KMS-11 (cell line): Measurements from ENCODE around the gene SMPD3.

Experiments
- H2AFZ ChIP-seq: fragments of 200-600 bp; sonication (generic); 2 replicates; pipeline ENCODE4 v1.6.1; 2016; ENCODE audit warnings: antibody characterized with exemption, mixed run types, low read depth
- H3K27ac ChIP-seq: fragments of 200-600 bp; sonication (generic); 2 replicates; pipeline ENCODE4 v1.6.1; 2016; ENCODE audit warnings: mild to moderate bottlenecking, mixed run types
- H3K27me3 ChIP-seq: fragments of 200-600 bp; sonication (generic); 2 replicates; pipeline ENCODE4 v1.6.1; 2017; ENCODE audit warnings: mild to moderate bottlenecking, low read depth, mixed run types, moderate library complexity; ENCODE audit not compliant: insufficient read depth
- H3K36me3 ChIP-seq: fragments of 200-600 bp; sonication (generic); 2 replicates; pipeline ENCODE4 v1.6.1; 2017; ENCODE audit warnings: mild to moderate bottlenecking, mixed run types; ENCODE audit not compliant: insufficient read depth
- H3K4me1 ChIP-seq: fragments of 200-600 bp; sonication (generic); 2 replicates; pipeline ENCODE4 v1.6.1; 2016; ENCODE audit warnings: mild to moderate bottlenecking, low read depth, mixed run types; ENCODE audit not compliant: poor library complexity, severe bottlenecking
- H3K4me2 ChIP-seq: fragments of 200-600 bp; sonication (generic); 2 replicates; pipeline ENCODE4 v1.7.0; 2016; ENCODE audit warnings: mild to moderate bottlenecking, mixed run types
- H3K4me3 ChIP-seq: fragments of 200-600 bp; sonication (generic); IDR thresholded peaks from 2 replicates; pipeline ENCODE4 v1.6.1; 2017; ENCODE audit warnings: low read depth, low read length, mixed read lengths; ENCODE audit not compliant: insufficient read depth
- H3K79me2 ChIP-seq: fragments of 200-600 bp; sonication (generic); 2 replicates; pipeline ENCODE4 v1.6.1; 2016; ENCODE audit warnings: low read depth, mixed run types; ENCODE audit not compliant: insufficient read depth
- H3K9ac ChIP-seq: fragments of 200-600 bp; sonication (generic); 2 replicates; pipeline ENCODE4 v1.6.1; 2016; ENCODE audit warnings: mild to moderate bottlenecking, mixed run types
- H4K20me1 ChIP-seq: fragments of 200-600 bp; sonication (generic); 2 replicates; pipeline ENCODE4 v1.6.1; 2016; ENCODE audit warnings: mild to moderate bottlenecking, mixed run types; ENCODE audit not compliant: insufficient read depth
- CTCF ChIP-seq: fragments of 200-600 bp; sonication (generic); conservative IDR thresholded peaks from 2 replicates; pipeline ENCODE4 v1.6.1; 2017; ENCODE audit warnings: low read depth, mild to moderate bottlenecking, antibody characterized with exemption, low read length, moderate library complexity, mixed read lengths

SMPD3 gene

GRCh38 chr16:68445458-68445857, 2.9 kb downstream of the SMPD3 start:
- Histone ChIP-seq H3K27me3 (no peaks in the 10 kb centered on the region), H4K20me1 (no peaks in the 10 kb centered on the region), H3K4me3 (no peak overlapping the region), H3K27ac (no peak overlapping the region), H2AFZ (no peak overlapping the region), H3K4me2 (no peak overlapping the region), H3K79me2 (no peaks in the 10 kb centered on the region), H3K9ac (no peak overlapping the region), H3K4me1 (peaks cover 7% of the 10 kb centered on the region), H3K36me3 (no peaks in the 10 kb centered on the region)
- TF ChIP-seq CTCF: peak; percentile 79

- H3K9ac ChIP-seq: no peak overlapping the region
- no peak for TF ChIP-seq CTCF
- H3K4me1 ChIP-seq: peaks cover 2% of the 10 kb centered on the region
- no peaks in the 10 kb centered on the region for H3K27me3 ChIP-seq
- no peak overlapping the region for H3K4me2 ChIP-seq
- no peaks in the 10 kb centered on the region for H3K79me2 ChIP-seq
- no peak overlapping the region for H3K27ac ChIP-seq
- H2AFZ ChIP-seq: no peak overlapping the region
- H3K4me3 ChIP-seq: no peak overlapping the region
- no peaks in the 10 kb centered on the region for H4K20me1 ChIP-seq
- H3K36me3 ChIP-seq: no peaks in the 10 kb centered on the region
Measured at GRCh38 chr16:68444056-68444657, 4.2 kb downstream of the SMPD3 start.

- Histone ChIP-seq H3K27me3 (no peaks in the 10 kb centered on the region), H3K4me2 (no peak overlapping the region), H3K4me1 (no peaks in the 10 kb centered on the region), H4K20me1 (no peaks in the 10 kb centered on the region), H3K4me3 (no peak overlapping the region), H2AFZ (no peak overlapping the region), H3K27ac (no peak overlapping the region), H3K79me2 (no peaks in the 10 kb centered on the region), H3K36me3 (no peaks in the 10 kb centered on the region), H3K9ac (no peak overlapping the region)
- TF ChIP-seq CTCF: peak; percentile 55; the same call in 1 of the 2 replicates
Measured at GRCh38 chr16:68436581-68436980, 11.7 kb downstream of the SMPD3 start.

DNA sequence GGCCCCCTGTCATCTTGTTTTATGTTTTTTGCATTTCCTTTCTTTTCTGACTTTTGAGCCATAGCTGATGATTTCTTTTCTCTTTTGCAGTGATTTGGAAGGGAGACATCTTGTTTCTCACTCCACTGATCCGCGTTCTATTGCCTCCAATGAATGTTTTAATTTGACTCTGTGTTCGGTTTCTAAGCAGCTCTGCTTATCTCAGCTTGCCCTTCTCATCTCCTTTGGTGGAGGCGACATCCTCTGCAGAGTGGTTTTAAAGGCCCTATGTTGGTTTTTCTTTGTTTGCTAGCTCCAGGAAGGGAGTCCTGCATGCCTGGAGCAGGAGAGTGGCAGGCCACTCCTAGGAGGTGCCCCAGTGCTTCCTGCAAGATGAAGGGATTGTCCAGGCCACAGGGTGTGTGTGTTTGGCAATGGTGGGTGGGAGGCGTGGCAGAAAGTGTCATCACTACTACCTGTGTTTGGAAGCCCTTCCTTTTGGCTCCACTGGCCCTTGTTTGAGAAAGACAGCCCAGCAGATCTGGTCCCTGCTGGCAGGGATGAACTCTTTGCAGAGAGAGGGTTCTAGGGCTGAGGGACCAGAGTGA, 13.6 kb downstream of the SMPD3 start:
- H2AFZ ChIP-seq: no peak overlapping the region
- H3K4me1 ChIP-seq: no peaks in the 10 kb centered on the region
- H3K4me3 ChIP-seq: no peak overlapping the region
- H3K36me3 ChIP-seq: no peaks in the 10 kb centered on the region
- H3K9ac ChIP-seq: no peak overlapping the region
- no peak overlapping the region for H3K27ac ChIP-seq
- H3K4me2 ChIP-seq: no peak overlapping the region
- H3K27me3 ChIP-seq: no peaks in the 10 kb centered on the region
- no peaks in the 10 kb centered on the region for H4K20me1 ChIP-seq
- TF ChIP-seq CTCF: no peak
- no peaks in the 10 kb centered on the region for H3K79me2 ChIP-seq
